Measurements from ENCODE around the gene KHK.

The KHK gene

GRCh38 chr2:27042985-27043634, 43.5 kb upstream of the KHK start:
- Histone ChIP-seq H3K4me1 (ENCODE audit: control insufficient read depth in 2 of 2, insufficient read depth in 1 of 2, low read depth in 1 of 2, low read length in 2 of 2) (no peaks in the 10 kb centered on the region), H3K27ac (replicated peaks; ENCODE audit: low read length) (no peak overlapping the region), H3K36me3 (replicated peaks in 1 of 2; ENCODE audit: control insufficient read depth in 2 of 2, insufficient read depth in 2 of 2, low read length in 2 of 2) (peaks cover 30 to 43% of the 10 kb centered on the region in 2 donors), H2AFZ (ENCODE audit: low read length) (no peak overlapping the region), H3K27me3 (ENCODE audit: control insufficient read depth in 3 of 3, insufficient read depth in 3 of 3, low read depth in 1 of 3, low read length in 3 of 3) (no peaks in the 10 kb centered on the region), H3K9ac (ENCODE audit: low read depth, low read length, poor library complexity) (no peak overlapping the region), H2BK15ac (ENCODE audit: low read length) (no peak overlapping the region), H3K23ac (ENCODE audit: low read depth, low read length, poor library complexity) (no peak overlapping the region), H3K4me2 (ENCODE audit: insufficient read depth, low read length, poor library complexity, severe bottlenecking) (no peak overlapping the region), H2AK5ac (ENCODE audit: low read depth, low read length) (no peak overlapping the region), H3K14ac (ENCODE audit: low read length) (no peak overlapping the region), H2BK5ac (ENCODE audit: low read length) (no peak overlapping the region), H3K4me3 (ENCODE audit: low read length in 2 of 2) (no peak overlapping the region), H3K9me3 (replicated peaks in 1 of 2; ENCODE audit: control insufficient read depth in 2 of 2, insufficient read depth in 1 of 2, low read depth in 1 of 2, low read length in 2 of 2) (no peaks in the 10 kb centered on the region), H3K18ac (ENCODE audit: low read length) (no peak overlapping the region), H4K91ac (ENCODE audit: low read depth, low read length, poor library complexity) (no peak overlapping the region), H2BK12ac (ENCODE audit: low read length) (no peak overlapping the region), H3K4ac (ENCODE audit: low read length) (no peak overlapping the region), H4K8ac (ENCODE audit: low read depth, low read length) (no peak overlapping the region), H2BK120ac (ENCODE audit: low read depth, low read length) (no peak overlapping the region), H3K79me1 (ENCODE audit: low read depth, low read length) (no peaks in the 10 kb centered on the region)
- WGBS, 2 donors (ENCODE audit: extremely low coverage in 2 of 2, insufficient read length in 2 of 2, insufficient replicate concordance in 1 of 2), result no CpG with 5 or more reads among the region's 7 CpGs
- no peak for DNase-seq (ENCODE audit: low spot score)

- H2BK15ac ChIP-seq (ENCODE audit: low read length), result peak overlapping the region; percentile 50
- H4K91ac ChIP-seq (ENCODE audit: low read depth, low read length, poor library complexity), result peak overlapping the region; percentile 42
- peak overlapping the region; percentile 97 for H3K18ac ChIP-seq (ENCODE audit: low read length)
- H3K27ac ChIP-seq (replicated peaks; ENCODE audit: low read length), result peak overlapping the region; percentile 86
- H3K4ac ChIP-seq (ENCODE audit: low read length), result no peak overlapping the region
- peaks cover 16 to 20% of the 10 kb centered on the region in 2 donors for H3K36me3 ChIP-seq (replicated peaks in 1 of 2; ENCODE audit: control insufficient read depth in 2 of 2, insufficient read depth in 2 of 2, low read length in 2 of 2)
- peaks cover 6% of the 10 kb centered on the region for H3K79me1 ChIP-seq (ENCODE audit: low read depth, low read length)
- peak overlapping the region; percentile 82 for H3K23ac ChIP-seq (ENCODE audit: low read depth, low read length, poor library complexity)
- peak overlapping the region; percentile 79 for H3K4me2 ChIP-seq (ENCODE audit: insufficient read depth, low read length, poor library complexity, severe bottlenecking)
- WGBS, 2 donors (ENCODE audit: extremely low coverage in 2 of 2, insufficient read length in 2 of 2, insufficient replicate concordance in 1 of 2), result no CpG with 5 or more reads among the region's 52 CpGs
- H2BK5ac ChIP-seq (ENCODE audit: low read length), result peak overlapping the region; percentile 89
- peak overlapping the region; percentile 90 for H3K14ac ChIP-seq (ENCODE audit: low read length)
- H4K8ac ChIP-seq (ENCODE audit: low read depth, low read length), result peak overlapping the region; percentile 26
- H2BK120ac ChIP-seq (ENCODE audit: low read depth, low read length), result peak overlapping the region; percentile 79
- peak overlapping the region; percentile 82 to 95 for H3K4me3 ChIP-seq (ENCODE audit: low read length in 2 of 2)
- H2BK12ac ChIP-seq (ENCODE audit: low read length), result peak overlapping the region; percentile 98
- H3K9me3 ChIP-seq (replicated peaks in 1 of 2; ENCODE audit: control insufficient read depth in 2 of 2, insufficient read depth in 1 of 2, low read depth in 1 of 2, low read length in 2 of 2), result no peaks in the 10 kb centered on the region
- H3K4me1 ChIP-seq (ENCODE audit: control insufficient read depth in 2 of 2, insufficient read depth in 1 of 2, low read depth in 1 of 2, low read length in 2 of 2), result peaks cover 5 to 7% of the 10 kb centered on the region in 2 donors
- DNase-seq (ENCODE audit: low spot score), result no peak
- peak overlapping the region; percentile 96 for H2AFZ ChIP-seq (ENCODE audit: low read length)
- H2AK5ac ChIP-seq (ENCODE audit: low read depth, low read length), result peak overlapping the region; percentile 38
- H3K27me3 ChIP-seq (ENCODE audit: control insufficient read depth in 3 of 3, insufficient read depth in 3 of 3, low read depth in 1 of 3, low read length in 3 of 3), result no peaks in the 10 kb centered on the region
- H3K9ac ChIP-seq (ENCODE audit: low read depth, low read length, poor library complexity), result peak overlapping the region; percentile 95
These were observed 36.9 kb upstream of the KHK start for GRCh38 chr2:27049422-27050280.

- Histone ChIP-seq H4K8ac (ENCODE audit: low read depth, low read length) (peak overlapping the region; percentile 26), H3K9ac (ENCODE audit: low read depth, low read length, poor library complexity) (peak overlapping the region; percentile 95), H3K27ac (replicated peaks; ENCODE audit: low read length) (peak overlapping the region; percentile 86), H3K4me2 (ENCODE audit: insufficient read depth, low read length, poor library complexity, severe bottlenecking) (peak overlapping the region; percentile 79), H3K36me3 (replicated peaks in 1 of 2; ENCODE audit: control insufficient read depth in 2 of 2, insufficient read depth in 2 of 2, low read length in 2 of 2) (peaks cover 24 to 27% of the 10 kb centered on the region in 2 donors), H3K79me1 (ENCODE audit: low read depth, low read length) (peaks cover 6% of the 10 kb centered on the region), H3K27me3 (ENCODE audit: control insufficient read depth in 3 of 3, insufficient read depth in 3 of 3, low read depth in 1 of 3, low read length in 3 of 3) (no peaks in the 10 kb centered on the region), H2BK120ac (ENCODE audit: low read depth, low read length) (peak overlapping the region; percentile 79), H2AFZ (ENCODE audit: low read length) (peak overlapping the region; percentile 96), H3K14ac (ENCODE audit: low read length) (peak overlapping the region; percentile 90), H4K91ac (ENCODE audit: low read depth, low read length, poor library complexity) (peak overlapping the region; percentile 42), H2AK5ac (ENCODE audit: low read depth, low read length) (no peak overlapping the region), H3K23ac (ENCODE audit: low read depth, low read length, poor library complexity) (peak overlapping the region; percentile 82), H2BK5ac (ENCODE audit: low read length) (peak overlapping the region; percentile 89), H2BK15ac (ENCODE audit: low read length) (no peak overlapping the region), H3K4ac (ENCODE audit: low read length) (no peak overlapping the region), H3K9me3 (replicated peaks in 1 of 2; ENCODE audit: control insufficient read depth in 2 of 2, insufficient read depth in 1 of 2, low read depth in 1 of 2, low read length in 2 of 2) (no peaks in the 10 kb centered on the region), H3K18ac (ENCODE audit: low read length) (peak overlapping the region; percentile 97), H2BK12ac (ENCODE audit: low read length) (no peak overlapping the region), H3K4me1 (ENCODE audit: control insufficient read depth in 2 of 2, insufficient read depth in 1 of 2, low read depth in 1 of 2, low read length in 2 of 2) (peaks cover 5 to 7% of the 10 kb centered on the region in 2 donors), H3K4me3 (ENCODE audit: low read length in 2 of 2) (peak overlapping the region; percentile 82 to 95)
- peak; percentile 98 for DNase-seq (ENCODE audit: low spot score)
- WGBS, 2 donors (ENCODE audit: extremely low coverage in 2 of 2, insufficient read length in 2 of 2, insufficient replicate concordance in 1 of 2), result no CpG with 5 or more reads among the region's 48 CpGs
These were observed 36.1 kb upstream of the KHK start for GRCh38 chr2:27050281-27050995.

All from neuronal stem cell (in vitro differentiated cells).